AG09309 (cell line): ENCODE results near the gene GTF3C6.

Source experiments
- DNase-seq: peaks from one replicate; pipeline ENCODE4 v3.0.0-alpha.2; 2010; ENCODE audit warnings: low read depth
- H3K4me3 ChIP-seq: 2 replicates; pipeline ENCODE4 v1.5.1; 2011; ENCODE audit warnings: mild to moderate bottlenecking, low read depth, low read length, moderate library complexity; ENCODE audit not compliant: control insufficient read depth
- CTCF ChIP-seq: IDR thresholded peaks from 2 replicates; pipeline ENCODE4 v1.5.1; 2011; ENCODE audit warnings: mild to moderate bottlenecking, low read depth, low read length, inconsistent platforms; ENCODE audit not compliant: insufficient read depth, control insufficient read depth; ENCODE audit errors: missing control alignments

The GTF3C6 gene

GRCh38 chr6:110958329-110959192, at the start of gene GTF3C6:
Gene GTF3C6, plus strand, starts transcription at chr6:110958706. Its CDS starts 64 bp downstream, at chr6:110958770.
- peak; percentile 59 for DNase-seq
- TF ChIP-seq CTCF, result no peak
- H3K4me3 ChIP-seq, result peak within 1 kb of the TSS; percentile 65

GRCh38 chr6:110930781-110931180, 27.7 kb upstream of the GTF3C6 start:
- no peak for DNase-seq
- no peak for TF ChIP-seq CTCF
- no peak overlapping the region for H3K4me3 ChIP-seq

- TF ChIP-seq CTCF, result no peak
- DNase-seq, result no peak
- H3K4me3 ChIP-seq, result no peak overlapping the region
These were observed 24.6 kb upstream of the GTF3C6 start for GRCh38 chr6:110933912-110934311.

GRCh38 chr6:110934381-110934898, 24.1 kb upstream of the GTF3C6 start:
- no peak for TF ChIP-seq CTCF
- no peak for DNase-seq
- no peak overlapping the region for H3K4me3 ChIP-seq

GRCh38 chr6:110935171-110935570, 23.3 kb upstream of the GTF3C6 start:
- DNase-seq, result no peak
- H3K4me3 ChIP-seq, result no peak overlapping the region
- no peak for TF ChIP-seq CTCF

- TF ChIP-seq CTCF, result no peak
- no peak overlapping the region for H3K4me3 ChIP-seq
- DNase-seq, result no peak
These were observed 20.3 kb upstream of the GTF3C6 start for GRCh38 chr6:110938171-110938570.
